Measurements from ENCODE around the gene BAIAP2. TPM values are rescaled to one million over a fixed set of nuclear protein-coding genes. Genes with fewer than 3 reads are reported as not detected.

Gene BAIAP2
- polyA plus RNA-seq, 5 donors = 32.0 to 57.6 (median 48.4) TPM

GRCh38 chr17:81084680-81085419 is 49.9 kb downstream of the BAIAP2 start:
- DNase-seq = no peak

GRCh38 chr17:81085420-81085911 is 50.5 kb downstream of the BAIAP2 start:
- DNase-seq = no peak

- DNase-seq = no peak
Measured at GRCh38 chr17:81086789-81087551, 52.0 kb downstream of the BAIAP2 start.

- peak in 1 of 2 donors; percentile 44 for DNase-seq
Measured at GRCh38 chr17:81090361-81091136, 55.6 kb downstream of the BAIAP2 start.

- DNase-seq = no peak
Measured at GRCh38 chr17:81091154-81091553, 56.2 kb downstream of the BAIAP2 start.

GRCh38 chr17:81091774-81092517 is 57.0 kb downstream of the BAIAP2 start:
- no peak for DNase-seq

GRCh38 chr17:81092518-81093095 is 57.7 kb downstream of the BAIAP2 start:
- DNase-seq = no peak

- no peak for DNase-seq
Measured at GRCh38 chr17:81093619-81094508, 58.9 kb downstream of the BAIAP2 start.

GRCh38 chr17:81094509-81095382 is 59.8 kb downstream of the BAIAP2 start:
- peak; percentile 59 to 63 for DNase-seq

- DNase-seq = no peak
Measured at GRCh38 chr17:81095383-81095762, 60.4 kb downstream of the BAIAP2 start.

- no peak for DNase-seq
Measured at GRCh38 chr17:81096741-81097133, 61.8 kb downstream of the BAIAP2 start.

GRCh38 chr17:81097134-81097942 is 62.4 kb downstream of the BAIAP2 start:
- DNase-seq = peak; percentile 74 to 75

GRCh38 chr17:81097943-81098308 is 63.0 kb downstream of the BAIAP2 start:
- no peak for DNase-seq

- no peak for DNase-seq
Measured at GRCh38 chr17:81099888-81100287, 64.9 kb downstream of the BAIAP2 start.

GRCh38 chr17:81100668-81101067 is 65.7 kb downstream of the BAIAP2 start:
- no peak for DNase-seq

- peak; percentile 59 to 68 for DNase-seq
Measured at GRCh38 chr17:81101614-81102306, 66.8 kb downstream of the BAIAP2 start.

GRCh38 chr17:81102352-81102751 is 67.4 kb downstream of the BAIAP2 start:
- DNase-seq = no peak

- no peak for DNase-seq
Measured at GRCh38 chr17:81102869-81103268, 67.9 kb downstream of the BAIAP2 start.
